K562 treated with DMSO at 1 percent for 12 hours (cell line): ENCODE data around the gene IFNB1. TPM values are rescaled to one million over a fixed set of nuclear protein-coding genes. Genes with fewer than 3 reads are reported as not detected.

Source experiments
- total RNA-seq: library from RNA; unstranded; fragments of 300-600 nt; gene quantifications from 2 replicates; pipeline ENCODE4 v1.2.3, GENCODE V29; 2022; ENCODE audit not compliant: insufficient read depth

Gene IFNB1
- not detected in 2 replicates for total RNA-seq

DNA sequence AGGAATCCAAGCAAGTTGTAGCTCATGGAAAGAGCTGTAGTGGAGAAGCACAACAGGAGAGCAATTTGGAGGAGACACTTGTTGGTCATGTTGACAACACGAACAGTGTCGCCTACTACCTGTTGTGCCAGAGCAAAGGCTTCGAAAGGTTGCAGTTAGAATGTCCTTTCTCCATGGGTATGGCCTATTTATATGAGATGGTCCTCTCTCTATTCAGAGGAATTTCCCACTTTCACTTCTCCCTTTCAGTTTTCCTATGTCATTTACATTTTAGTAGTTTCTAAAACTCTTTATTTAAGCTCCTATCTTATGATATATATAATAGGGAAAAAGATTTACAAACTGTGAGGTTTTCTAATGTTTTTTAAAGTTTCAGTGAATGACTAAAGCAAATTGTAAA is at the start of gene IFNB1:
Gene IFNB1 (minus strand): TSS at position 162 of the 400 bp plus-strand sequence. CDS start 73 bp downstream, at position 89.

DNA sequence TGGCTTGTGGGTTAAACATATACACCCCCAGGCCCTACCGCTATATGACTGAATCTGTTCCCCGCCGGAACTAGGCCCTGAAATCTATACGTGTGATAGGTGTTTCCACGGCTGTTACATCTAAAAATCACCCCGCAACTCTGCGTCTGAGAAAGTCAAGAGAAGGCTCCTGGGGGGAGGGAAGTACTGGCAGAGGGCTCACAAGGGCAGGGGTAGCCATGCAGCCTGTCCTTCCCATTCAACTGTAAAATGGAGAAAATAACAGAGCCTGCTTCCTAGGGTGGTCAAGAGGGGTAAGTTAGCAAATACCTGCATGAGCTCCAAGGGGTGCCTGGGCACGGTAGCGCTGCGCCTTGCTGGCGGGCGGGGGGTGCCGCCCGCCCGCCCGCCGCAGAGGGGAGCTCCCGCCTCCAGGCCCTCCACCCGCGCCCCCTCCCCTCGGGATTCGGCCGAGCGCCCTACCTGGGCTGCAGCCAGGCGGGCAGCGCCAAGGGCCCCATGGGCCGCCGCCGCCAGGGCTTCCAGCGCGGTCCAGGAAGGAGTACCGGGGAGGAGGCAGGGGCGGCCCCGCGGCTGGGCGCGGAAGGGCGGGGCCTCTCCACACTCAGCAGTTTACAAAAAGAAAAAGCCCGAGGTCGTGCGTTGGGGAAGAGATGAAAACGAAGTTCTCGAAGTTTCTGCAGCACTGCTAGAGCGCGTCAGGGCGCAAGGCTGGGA is 46.5 kb downstream of the IFNB1 start, which contains the start of gene HACD4:
Gene HACD4 (minus strand): TSS at position 550 of the 717 bp plus-strand sequence. CDS start 50 bp downstream, at position 500.

Other genes with a start within 250 kb of the IFNB1 start
- gene HACD4, start 46.3 kb downstream of the IFNB1 start, total RNA-seq: not detected in 2 replicates
- not detected in 2 replicates for gene IFNW1, start 63.9 kb upstream of the IFNB1 start, total RNA-seq
- gene IFNA21, start 88.7 kb upstream of the IFNB1 start, total RNA-seq: not detected in 2 replicates
- not detected in 2 replicates for gene IFNA4, start 109.6 kb upstream of the IFNB1 start, total RNA-seq
- not detected in 2 replicates for gene IFNA7, start 124.3 kb upstream of the IFNB1 start, total RNA-seq
- gene IFNA10, start 129.2 kb upstream of the IFNB1 start, total RNA-seq: not detected in 2 replicates
- not detected in 2 replicates for gene IFNA16, start 139.4 kb upstream of the IFNB1 start, total RNA-seq
- not detected in 2 replicates for gene IFNA17, start 150.3 kb upstream of the IFNB1 start, total RNA-seq
- gene IFNA14, start 162.1 kb upstream of the IFNB1 start, total RNA-seq: not detected in 2 replicates
- gene IFNA5, start 227.4 kb upstream of the IFNB1 start, total RNA-seq: not detected in 2 replicates